BLaER1 (cell line): ENCODE results near the gene TBC1D2.

Experiments used
- H3K27ac ChIP-seq: shearing (Covaris generic); formaldehyde crosslinking; 2 replicates; pipeline ENCODE4 v1.8.1; 2022
- H3K27me3 ChIP-seq: shearing (Covaris generic); formaldehyde crosslinking; 2 replicates; pipeline ENCODE4 v1.8.1; 2022
- H3K36me3 ChIP-seq: shearing (Covaris generic); formaldehyde crosslinking; 2 replicates; pipeline ENCODE4 v1.8.1; 2022
- H3K4me1 ChIP-seq: shearing (Covaris generic); formaldehyde crosslinking; 2 replicates; pipeline ENCODE4 v1.8.1; 2022
- H3K4me2 ChIP-seq: shearing (Covaris generic); formaldehyde crosslinking; 2 replicates; pipeline ENCODE4 v1.8.1; 2022
- H3K4me3 ChIP-seq: shearing (Covaris generic); formaldehyde crosslinking; 2 replicates; pipeline ENCODE4 v1.8.1; 2022
- H3K9ac ChIP-seq: shearing (Covaris generic); formaldehyde crosslinking; 2 replicates; pipeline ENCODE4 v1.8.1; 2022
- H3K9me3 ChIP-seq: shearing (Covaris generic); formaldehyde crosslinking; 2 replicates; pipeline ENCODE4 v1.8.1; 2022
- H4K20me1 ChIP-seq: shearing (Covaris generic); formaldehyde crosslinking; 2 replicates; pipeline ENCODE4 v1.8.1; 2022
- Cebpa-rat ChIP-seq: shearing (Covaris generic); IDR thresholded peaks from 2 replicates; pipeline ENCODE4 v1.8.1; 2022

The TBC1D2 gene

DNA sequence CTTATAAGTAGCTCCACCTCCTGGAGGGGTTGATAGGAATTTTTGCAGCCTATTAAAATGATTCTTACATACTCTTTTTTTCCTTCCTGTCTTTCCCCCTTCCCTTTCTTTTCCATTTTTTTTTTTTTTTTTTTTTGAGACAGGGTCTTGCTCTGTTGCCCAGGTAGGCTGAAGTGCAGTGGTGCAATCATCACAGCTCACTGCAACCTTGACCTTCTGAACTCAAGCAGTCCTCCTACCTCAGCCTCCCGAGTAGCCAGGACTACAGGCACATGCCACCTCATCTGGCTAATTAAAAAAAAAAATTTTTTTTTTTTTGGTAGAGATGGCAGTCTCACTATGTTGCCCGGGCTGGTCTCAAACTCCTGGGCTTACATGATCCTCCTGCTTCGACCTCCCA, 4.3 kb upstream of the TBC1D2 start:
- Histone ChIP-seq H3K4me2 (no peak overlapping the region), H3K4me1 (peaks cover 17% of the 10 kb centered on the region), H3K9me3 (no peaks in the 10 kb centered on the region), H3K4me3 (no peak overlapping the region), H4K20me1 (no peaks in the 10 kb centered on the region), H3K9ac (no peak overlapping the region), H3K27me3 (no peaks in the 10 kb centered on the region), H3K27ac (no peak overlapping the region), H3K36me3 (no peaks in the 10 kb centered on the region)
- no peak for TF ChIP-seq Cebpa-rat

DNA sequence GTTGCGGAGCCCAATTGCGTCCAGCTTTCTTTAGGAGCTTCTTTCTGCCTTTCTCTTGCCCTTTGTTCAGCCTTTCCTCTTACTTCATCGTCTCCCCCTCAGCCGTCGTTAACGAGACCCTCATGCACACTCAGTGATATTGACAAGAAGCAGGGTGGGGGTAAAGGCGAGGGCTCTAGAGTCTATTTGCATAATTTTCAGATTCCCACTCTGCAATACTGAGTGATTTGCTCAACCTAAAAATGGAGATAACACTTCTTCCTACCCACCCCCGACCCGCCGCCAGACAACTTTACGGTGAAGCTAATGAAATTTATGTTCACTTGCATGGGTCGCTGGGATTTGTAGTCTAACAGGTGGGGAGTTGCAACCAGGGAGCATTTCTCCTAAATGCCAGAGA, 1.3 kb upstream of the TBC1D2 start:
- Histone ChIP-seq H3K4me1 (peaks cover 31% of the 10 kb centered on the region), H4K20me1 (no peaks in the 10 kb centered on the region), H3K9me3 (no peaks in the 10 kb centered on the region), H3K27me3 (no peaks in the 10 kb centered on the region), H3K4me3 (peak overlapping the region; percentile 83), H3K36me3 (no peaks in the 10 kb centered on the region), H3K9ac (peak overlapping the region; percentile 83), H3K27ac (peak overlapping the region; percentile 87), H3K4me2 (peak overlapping the region; percentile 90)
- no peak for TF ChIP-seq Cebpa-rat

GRCh38 chr9:98255061-98255577, 330 bp downstream of the TBC1D2 start:
- no peak for TF ChIP-seq Cebpa-rat
- H3K27ac ChIP-seq: peak overlapping the region; percentile 87
- H3K9ac ChIP-seq: peak overlapping the region; percentile 83
- H3K36me3 ChIP-seq: no peaks in the 10 kb centered on the region
- H3K4me1 ChIP-seq: peaks cover 31% of the 10 kb centered on the region
- H3K4me3 ChIP-seq: peak overlapping the region; percentile 83
- no peaks in the 10 kb centered on the region for H3K9me3 ChIP-seq
- no peaks in the 10 kb centered on the region for H4K20me1 ChIP-seq
- no peaks in the 10 kb centered on the region for H3K27me3 ChIP-seq
- H3K4me2 ChIP-seq: peak overlapping the region; percentile 90

- Histone ChIP-seq H3K27ac (no peak overlapping the region), H3K9ac (peak overlapping the region; percentile 83), H3K4me2 (peak overlapping the region; percentile 90), H3K27me3 (no peaks in the 10 kb centered on the region), H4K20me1 (no peaks in the 10 kb centered on the region), H3K9me3 (no peaks in the 10 kb centered on the region), H3K4me1 (peaks cover 31% of the 10 kb centered on the region), H3K4me3 (peak overlapping the region; percentile 83), H3K36me3 (no peaks in the 10 kb centered on the region)
- TF ChIP-seq Cebpa-rat: no peak
Observed at GRCh38 chr9:98254228-98255060, 1.0 kb downstream of the TBC1D2 start.

GRCh38 chr9:98253565-98253964, 1.9 kb downstream of the TBC1D2 start:
- no peak overlapping the region for H3K4me2 ChIP-seq
- TF ChIP-seq Cebpa-rat: no peak
- peaks cover 40% of the 10 kb centered on the region for H3K4me1 ChIP-seq
- H3K9ac ChIP-seq: no peak overlapping the region
- H4K20me1 ChIP-seq: no peaks in the 10 kb centered on the region
- H3K27me3 ChIP-seq: no peaks in the 10 kb centered on the region
- H3K27ac ChIP-seq: no peak overlapping the region
- no peaks in the 10 kb centered on the region for H3K36me3 ChIP-seq
- H3K4me3 ChIP-seq: no peak overlapping the region
- no peaks in the 10 kb centered on the region for H3K9me3 ChIP-seq

GRCh38 chr9:98251551-98251950, 3.9 kb downstream of the TBC1D2 start:
- no peak overlapping the region for H3K27ac ChIP-seq
- no peaks in the 10 kb centered on the region for H3K27me3 ChIP-seq
- no peaks in the 10 kb centered on the region for H3K9me3 ChIP-seq
- H4K20me1 ChIP-seq: no peaks in the 10 kb centered on the region
- no peaks in the 10 kb centered on the region for H3K36me3 ChIP-seq
- H3K9ac ChIP-seq: no peak overlapping the region
- no peak overlapping the region for H3K4me2 ChIP-seq
- H3K4me1 ChIP-seq: peaks cover 36% of the 10 kb centered on the region
- no peak for TF ChIP-seq Cebpa-rat
- H3K4me3 ChIP-seq: no peak overlapping the region

- no peaks in the 10 kb centered on the region for H3K36me3 ChIP-seq
- no peak overlapping the region for H3K4me2 ChIP-seq
- H3K4me3 ChIP-seq: no peak overlapping the region
- H3K27ac ChIP-seq: no peak overlapping the region
- no peaks in the 10 kb centered on the region for H4K20me1 ChIP-seq
- H3K9me3 ChIP-seq: no peaks in the 10 kb centered on the region
- H3K9ac ChIP-seq: no peak overlapping the region
- no peak for TF ChIP-seq Cebpa-rat
- peaks cover 30% of the 10 kb centered on the region for H3K4me1 ChIP-seq
- H3K27me3 ChIP-seq: no peaks in the 10 kb centered on the region
Observed at GRCh38 chr9:98249771-98250170, 5.7 kb downstream of the TBC1D2 start.

DNA sequence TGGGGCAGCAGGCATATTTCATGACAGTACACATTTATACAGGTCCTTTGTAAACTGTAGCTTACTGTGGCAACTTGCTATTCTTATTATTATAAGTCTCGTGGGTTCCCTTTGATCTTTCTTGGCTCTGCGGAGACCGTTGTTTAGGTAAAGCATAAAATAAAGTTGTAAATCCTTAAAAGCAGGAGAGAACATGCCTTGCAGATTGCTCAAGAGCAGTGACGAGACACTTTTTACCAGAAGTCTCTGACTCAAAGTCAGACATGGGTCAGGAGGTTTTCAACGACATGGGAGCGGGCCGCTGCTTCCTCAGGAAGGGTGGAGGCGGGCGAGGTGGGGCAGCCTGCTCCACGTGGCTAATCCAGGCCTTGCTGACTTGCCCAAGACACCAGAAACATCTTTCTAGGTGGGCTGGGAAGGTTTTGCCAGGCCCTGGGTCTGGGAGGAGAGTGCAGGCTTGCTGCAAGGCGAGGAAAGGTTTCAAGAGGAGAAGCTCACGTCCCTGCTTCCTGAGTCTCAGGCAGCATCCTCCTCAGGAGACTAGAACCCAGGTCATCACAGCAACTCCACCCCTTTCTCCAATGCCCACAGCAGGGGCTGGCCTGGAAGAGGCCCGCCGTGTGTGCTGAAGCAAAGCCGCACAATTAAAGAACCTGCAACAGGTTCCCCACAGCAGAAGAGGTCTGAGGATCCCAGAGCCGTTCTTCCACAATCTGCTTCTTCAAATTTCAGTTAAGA, 6.5 kb downstream of the TBC1D2 start:
- no peaks in the 10 kb centered on the region for H4K20me1 ChIP-seq
- H3K9me3 ChIP-seq: no peaks in the 10 kb centered on the region
- H3K36me3 ChIP-seq: no peaks in the 10 kb centered on the region
- no peak for TF ChIP-seq Cebpa-rat
- H3K4me2 ChIP-seq: peak overlapping the region; percentile 48
- no peak overlapping the region for H3K4me3 ChIP-seq
- H3K4me1 ChIP-seq: peaks cover 22% of the 10 kb centered on the region
- peak overlapping the region; percentile 56; the same call in 1 of the 2 replicates for H3K9ac ChIP-seq
- peak overlapping the region; percentile 51 for H3K27ac ChIP-seq
- H3K27me3 ChIP-seq: no peaks in the 10 kb centered on the region

DNA sequence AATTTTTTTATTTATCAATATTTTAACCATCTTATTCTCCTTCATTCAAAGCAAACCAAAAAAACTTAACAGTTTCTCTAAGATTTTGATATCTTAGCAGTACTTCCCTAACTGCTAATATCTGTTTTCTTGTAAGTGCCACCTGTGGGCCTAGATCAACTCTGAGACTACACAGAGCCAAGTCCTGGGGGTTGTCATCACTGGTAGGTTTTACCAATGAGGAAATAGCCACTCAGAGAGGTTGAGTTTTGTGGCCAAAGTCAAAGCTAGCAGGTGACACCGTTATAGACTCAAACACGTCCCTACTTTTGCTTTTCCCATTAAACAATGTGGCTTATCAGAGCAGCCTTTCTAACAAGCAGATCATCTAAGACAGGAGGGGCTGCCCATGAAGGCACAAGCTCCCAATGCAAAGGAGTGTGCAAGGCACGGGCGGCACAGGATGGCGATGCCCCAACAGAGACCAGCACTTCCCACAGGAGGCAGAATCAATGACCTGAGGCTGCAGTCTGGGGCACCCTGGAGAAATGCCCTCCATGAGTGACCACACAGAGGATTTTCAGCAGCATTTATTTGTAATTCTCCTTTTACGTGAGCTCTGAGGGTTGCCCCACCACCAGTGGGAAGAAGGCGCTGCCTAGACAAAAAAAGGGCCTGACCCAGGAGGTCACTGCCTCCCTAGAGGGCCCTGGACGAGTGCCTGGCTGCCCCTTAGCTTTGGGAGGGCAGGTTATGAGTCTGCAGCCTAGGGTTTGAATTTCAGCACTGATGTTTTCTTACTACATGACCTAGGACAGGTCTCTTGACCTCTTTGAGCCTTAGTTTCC, 7.4 kb downstream of the TBC1D2 start:
- no peak for TF ChIP-seq Cebpa-rat
- H3K4me1 ChIP-seq: peaks cover 17% of the 10 kb centered on the region
- H3K36me3 ChIP-seq: no peaks in the 10 kb centered on the region
- no peaks in the 10 kb centered on the region for H3K27me3 ChIP-seq
- H3K27ac ChIP-seq: peak overlapping the region; percentile 51; the same call in 1 of the 2 replicates
- no peak overlapping the region for H3K9ac ChIP-seq
- peak overlapping the region; percentile 48 for H3K4me2 ChIP-seq
- H4K20me1 ChIP-seq: no peaks in the 10 kb centered on the region
- H3K4me3 ChIP-seq: no peak overlapping the region
- H3K9me3 ChIP-seq: no peaks in the 10 kb centered on the region
